AG10803 (cell line): ENCODE results near the gene CR2.

Source experiments
- DNase-seq: peaks from one replicate; pipeline ENCODE4 v3.0.0; 2010; ENCODE audit warnings: low read depth
- H3K4me3 ChIP-seq: 2 replicates; pipeline ENCODE4 v1.5.1; 2011; ENCODE audit warnings: mild to moderate bottlenecking, low read length, control low read depth
- TF ChIP-seq, protein P1 (sequence below): conservative IDR thresholded peaks from 2 replicates; pipeline ENCODE4 v1.5.1; 2011; ENCODE audit warnings: mild to moderate bottlenecking, low read length, control low read depth, inconsistent platforms

CR2 gene

DNA sequence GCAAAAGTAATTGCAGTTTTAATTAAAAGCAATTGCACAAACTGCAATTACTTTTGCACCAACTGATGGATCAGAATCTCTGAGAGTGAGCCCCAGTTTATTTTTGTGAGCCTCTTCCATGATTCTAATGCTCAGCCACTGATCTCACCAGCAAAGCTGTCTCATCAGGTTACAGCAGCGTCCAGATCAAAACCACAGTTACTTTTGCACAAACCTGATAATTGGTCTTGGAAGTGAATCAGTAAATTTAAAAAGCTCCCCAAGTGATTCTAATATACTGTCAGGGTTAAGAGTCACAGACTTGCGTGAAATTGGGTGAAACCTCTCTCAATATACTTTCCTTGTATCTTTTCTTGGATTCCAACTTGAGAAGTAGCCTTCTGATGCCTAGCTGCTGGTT, 13.5 kb upstream of the CR2 start:
- H3K4me3 ChIP-seq: no peak overlapping the region
- DNase-seq: no peak
- TF ChIP-seq, protein P1, sequence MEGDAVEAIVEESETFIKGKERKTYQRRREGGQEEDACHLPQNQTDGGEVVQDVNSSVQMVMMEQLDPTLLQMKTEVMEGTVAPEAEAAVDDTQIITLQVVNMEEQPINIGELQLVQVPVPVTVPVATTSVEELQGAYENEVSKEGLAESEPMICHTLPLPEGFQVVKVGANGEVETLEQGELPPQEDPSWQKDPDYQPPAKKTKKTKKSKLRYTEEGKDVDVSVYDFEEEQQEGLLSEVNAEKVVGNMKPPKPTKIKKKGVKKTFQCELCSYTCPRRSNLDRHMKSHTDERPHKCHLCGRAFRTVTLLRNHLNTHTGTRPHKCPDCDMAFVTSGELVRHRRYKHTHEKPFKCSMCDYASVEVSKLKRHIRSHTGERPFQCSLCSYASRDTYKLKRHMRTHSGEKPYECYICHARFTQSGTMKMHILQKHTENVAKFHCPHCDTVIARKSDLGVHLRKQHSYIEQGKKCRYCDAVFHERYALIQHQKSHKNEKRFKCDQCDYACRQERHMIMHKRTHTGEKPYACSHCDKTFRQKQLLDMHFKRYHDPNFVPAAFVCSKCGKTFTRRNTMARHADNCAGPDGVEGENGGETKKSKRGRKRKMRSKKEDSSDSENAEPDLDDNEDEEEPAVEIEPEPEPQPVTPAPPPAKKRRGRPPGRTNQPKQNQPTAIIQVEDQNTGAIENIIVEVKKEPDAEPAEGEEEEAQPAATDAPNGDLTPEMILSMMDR: no peak

DNA sequence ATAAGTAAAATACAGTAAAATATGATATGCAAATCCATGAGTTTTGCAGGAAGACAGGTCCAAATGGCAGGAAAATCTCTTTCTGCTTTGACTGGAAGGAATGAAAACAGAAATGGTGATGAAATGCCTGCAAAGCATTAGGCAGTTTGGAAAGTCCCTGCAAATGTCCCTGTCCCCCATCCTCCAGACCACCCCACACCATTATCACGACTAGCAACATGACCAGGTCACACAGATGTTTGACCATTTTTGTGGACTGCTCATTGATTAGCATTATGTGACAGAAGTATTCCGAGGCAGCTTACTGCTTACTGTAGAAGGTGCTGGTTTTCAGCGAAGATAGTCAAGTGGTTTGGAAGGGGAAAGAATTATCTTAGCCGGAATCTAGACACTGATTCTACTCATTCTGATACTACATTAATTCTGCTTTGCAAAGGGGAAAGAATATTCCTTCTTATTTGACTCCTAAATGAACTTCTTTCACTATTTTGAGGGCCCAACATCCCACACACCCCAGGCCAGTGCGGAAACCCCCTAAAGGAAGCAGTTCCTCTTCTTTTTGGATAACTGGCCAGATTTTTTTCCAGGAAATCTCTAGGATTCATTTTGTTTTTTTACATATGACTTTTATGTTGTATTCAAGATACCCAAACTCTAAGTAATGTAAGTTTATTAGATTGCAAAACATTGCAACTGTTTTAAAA, 9.5 kb upstream of the CR2 start:
- no peak overlapping the region for H3K4me3 ChIP-seq
- DNase-seq: no peak
- TF ChIP-seq, protein P1: no peak

DNA sequence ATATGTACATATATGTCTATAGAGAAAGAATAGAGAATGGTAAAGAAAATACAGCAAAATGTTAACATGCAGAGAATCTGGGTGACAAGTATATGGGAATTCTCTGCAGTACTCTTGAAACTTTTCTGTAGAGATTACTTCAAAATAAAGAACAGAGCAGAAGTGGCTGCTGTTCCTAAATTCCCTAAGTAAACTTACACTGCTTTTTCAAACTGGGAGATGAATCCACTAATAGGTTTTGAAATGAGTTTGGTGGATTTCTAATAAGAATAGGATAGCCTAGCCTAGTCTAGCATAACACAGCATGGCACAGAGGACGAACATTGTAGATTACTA, 450 bp upstream of the CR2 start:
- H3K4me3 ChIP-seq: no peak overlapping the region
- DNase-seq: no peak
- TF ChIP-seq, protein P1: no peak

DNA sequence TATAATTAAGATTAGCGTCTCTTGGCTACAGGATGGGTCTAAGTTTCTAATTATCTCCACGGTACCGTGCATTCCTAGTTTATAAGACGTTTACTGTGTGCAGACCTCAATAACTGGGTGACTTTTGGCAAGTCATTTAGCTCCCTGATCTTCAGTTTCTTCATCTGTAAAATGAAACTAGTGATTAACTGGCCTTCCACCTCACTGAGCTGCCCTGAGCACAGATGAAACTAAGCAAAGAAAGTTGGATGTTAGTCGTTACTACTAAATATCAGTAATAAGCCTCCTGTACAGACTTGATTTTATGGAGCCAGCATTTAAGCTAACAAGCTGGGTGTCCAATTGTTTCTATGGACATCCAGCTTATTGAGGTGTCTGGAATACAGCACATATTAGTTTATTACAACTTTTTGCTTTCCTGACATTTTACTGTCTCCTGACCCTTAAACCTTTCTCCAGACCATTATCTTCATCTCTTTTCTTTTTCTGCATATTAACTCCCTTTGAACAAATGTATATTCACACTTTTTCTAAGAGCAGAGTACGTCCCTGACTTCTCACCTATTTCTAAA, 1.1 kb downstream of the CR2 start:
- no peak overlapping the region for H3K4me3 ChIP-seq
- TF ChIP-seq, protein P1: no peak
- DNase-seq: no peak

DNA sequence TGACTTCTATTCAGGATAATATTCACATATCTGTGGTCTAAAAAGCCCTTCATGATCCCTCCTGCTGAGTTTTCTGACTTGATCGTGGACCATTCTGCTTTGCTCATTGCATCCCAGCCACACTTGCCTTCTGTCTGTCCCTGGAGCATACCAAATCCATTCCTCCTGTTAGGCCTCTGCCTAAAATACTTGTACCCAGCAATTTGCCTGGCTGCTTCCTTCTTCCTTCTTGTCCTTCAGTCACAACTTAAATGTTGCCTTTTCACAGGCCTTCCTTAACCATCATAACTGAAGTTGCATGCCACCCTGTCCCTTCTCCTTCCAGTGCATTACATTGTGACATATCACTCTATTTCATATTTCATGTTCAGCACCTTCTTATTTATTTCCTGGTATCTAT, 4.3 kb downstream of the CR2 start:
- TF ChIP-seq, protein P1: no peak
- DNase-seq: no peak
- no peak overlapping the region for H3K4me3 ChIP-seq

DNA sequence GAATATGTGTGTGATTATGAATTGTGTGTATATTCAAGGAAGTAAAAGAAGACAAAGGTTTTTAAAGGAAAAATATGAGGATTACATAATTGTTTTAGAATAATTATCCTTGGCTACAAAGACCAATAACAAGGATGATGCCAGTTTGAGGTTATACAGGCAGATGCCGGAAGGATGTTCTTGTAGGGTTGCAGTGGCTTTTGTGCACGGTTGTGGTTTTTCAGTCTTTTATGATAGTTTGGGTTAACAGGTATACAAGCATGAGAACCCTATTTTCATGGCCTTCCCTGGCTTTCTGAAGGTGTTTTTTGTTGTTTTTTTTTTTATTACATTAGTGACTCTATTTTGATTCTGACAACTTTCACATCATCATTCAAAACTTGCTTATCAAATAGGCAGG, 4.9 kb downstream of the CR2 start:
- DNase-seq: no peak
- no peak overlapping the region for H3K4me3 ChIP-seq
- TF ChIP-seq, protein P1: no peak

DNA sequence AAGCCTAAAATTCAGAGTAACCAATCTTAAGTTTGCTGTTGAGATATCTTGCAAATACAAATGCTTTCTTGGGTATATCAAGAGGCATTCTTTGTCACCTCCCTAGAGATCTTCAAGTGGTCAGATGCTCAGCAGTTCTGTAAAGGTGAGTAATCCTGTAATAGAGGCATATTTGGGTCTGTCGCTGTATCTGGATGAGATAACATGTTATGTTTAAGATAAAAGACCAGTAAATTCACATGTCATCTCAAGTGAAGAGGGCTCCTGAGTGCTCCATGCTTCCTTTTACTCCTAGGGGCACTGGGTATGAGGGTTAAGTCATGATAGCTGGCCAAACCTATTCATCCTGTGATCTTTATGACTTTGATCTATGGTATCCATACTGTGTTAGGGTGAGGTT, 7.5 kb downstream of the CR2 start:
- no peak for DNase-seq
- H3K4me3 ChIP-seq: no peak overlapping the region
- TF ChIP-seq, protein P1: no peak
